Activated T-cell treated with anti-CD3 and anti-CD28 coated beads, Interleukin-2, amount 50 U/mL, for 1 hour (primary cell): ENCODE data around the gene ANKRD44.
"Not testable (repeated sequence)": the region's sequence is repeated elsewhere in the genome, so short reads cannot be mapped to it uniquely, and the experiment has no call there.

ENCODE experiments used
- DNase-seq: peaks from one replicate; pipeline ENCODE4 v3.0.0-alpha.2; 2020

ANKRD44 gene

DNA sequence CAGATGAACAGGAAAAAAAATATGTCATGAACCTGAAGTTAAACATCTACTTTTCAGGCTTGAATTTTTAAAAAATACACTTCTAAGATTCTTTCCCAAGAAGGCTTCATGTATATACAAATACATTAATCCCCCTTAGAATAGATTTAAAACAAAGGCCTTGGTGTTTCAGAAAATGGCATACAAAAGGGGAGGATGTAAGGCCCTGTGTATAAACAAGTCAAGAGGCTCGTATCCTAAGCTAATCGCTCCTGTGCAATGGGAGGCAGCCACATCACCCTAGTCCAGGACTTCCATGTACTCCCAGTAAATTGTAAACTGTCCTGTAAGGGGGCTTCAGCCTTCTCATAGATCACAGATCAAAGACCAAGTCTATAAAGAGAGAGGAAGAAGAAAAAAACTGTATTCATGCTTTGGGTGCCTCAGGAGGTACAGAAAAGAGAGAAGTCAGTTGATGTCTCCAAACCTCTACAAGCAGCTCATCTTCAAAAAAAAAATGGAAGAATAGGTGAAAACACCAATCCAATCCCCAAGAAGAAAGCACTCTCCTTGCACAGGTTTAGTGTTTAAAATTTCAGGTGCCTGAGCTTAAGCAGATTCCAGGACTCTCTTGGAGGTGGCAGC lies 53.9 kb downstream of the ANKRD44 start:
- DNase-seq, result no peak

- DNase-seq, result no peak
Observed at GRCh38 chr2:197256021-197256420, 54.6 kb downstream of the ANKRD44 start.

- DNase-seq, result peak; percentile 72
Observed at GRCh38 chr2:197255543-197255942, 55.0 kb downstream of the ANKRD44 start.

DNA sequence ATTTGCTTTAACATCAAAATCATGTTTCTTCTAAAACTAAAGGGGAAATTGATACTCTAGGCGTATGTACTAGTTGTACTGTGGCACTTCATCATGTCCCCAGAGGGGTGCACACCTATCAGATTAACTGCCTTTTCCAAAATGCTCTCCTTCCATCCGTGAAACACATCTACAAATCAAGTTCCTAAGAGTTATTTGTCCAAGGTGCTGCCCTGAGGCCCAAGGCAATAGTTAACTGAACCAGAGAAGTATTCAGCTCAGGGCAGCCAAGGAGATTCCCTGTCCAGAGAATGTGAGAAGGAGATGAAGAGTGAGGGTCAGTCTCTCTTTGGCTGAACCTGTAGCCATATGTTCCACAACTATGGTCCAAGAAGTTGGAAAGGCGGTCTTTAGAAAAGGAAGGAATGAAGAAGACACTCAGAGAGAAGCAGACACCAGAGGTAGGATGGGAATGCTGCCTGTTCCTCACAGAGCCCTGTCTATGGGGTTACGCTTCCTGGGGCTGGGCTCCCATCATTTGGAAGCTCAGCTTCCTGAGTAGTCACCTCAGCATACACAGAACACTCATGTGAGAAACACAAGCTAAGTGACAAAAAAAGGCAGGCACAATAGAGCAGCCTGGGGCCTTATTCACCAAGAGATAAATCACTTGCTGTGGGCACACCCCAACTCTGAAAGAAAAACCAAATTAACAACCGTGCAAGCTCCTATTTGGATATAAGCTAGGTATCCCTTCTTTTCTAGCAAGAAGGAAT lies 55.6 kb downstream of the ANKRD44 start:
- no peak for DNase-seq

GRCh38 chr2:197251576-197251975 lies 59.0 kb downstream of the ANKRD44 start:
- no peak for DNase-seq

DNA sequence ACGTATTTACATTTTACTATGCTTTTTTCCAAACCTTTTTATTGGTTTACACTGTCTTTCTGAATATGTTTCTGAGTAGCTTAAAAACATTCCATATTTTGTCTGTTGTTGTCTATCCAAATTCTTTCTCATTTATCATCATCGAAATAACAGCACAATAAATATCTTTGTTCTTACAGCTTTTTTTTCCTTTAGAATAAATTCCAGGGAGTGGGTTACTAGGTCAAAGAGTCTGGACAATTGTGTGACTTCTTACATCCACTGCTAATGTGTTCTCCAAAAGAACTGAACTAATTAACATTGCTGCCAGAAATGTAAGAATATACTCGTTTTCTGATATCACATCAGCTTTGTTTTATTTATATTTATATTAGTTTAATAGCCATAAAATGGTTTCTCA lies 59.4 kb downstream of the ANKRD44 start:
- no peak for DNase-seq

GRCh38 chr2:197250084-197250397 lies 60.5 kb downstream of the ANKRD44 start:
- no peak for DNase-seq

- no peak for DNase-seq
Observed at GRCh38 chr2:197249381-197250083, 61.0 kb downstream of the ANKRD44 start.

DNA sequence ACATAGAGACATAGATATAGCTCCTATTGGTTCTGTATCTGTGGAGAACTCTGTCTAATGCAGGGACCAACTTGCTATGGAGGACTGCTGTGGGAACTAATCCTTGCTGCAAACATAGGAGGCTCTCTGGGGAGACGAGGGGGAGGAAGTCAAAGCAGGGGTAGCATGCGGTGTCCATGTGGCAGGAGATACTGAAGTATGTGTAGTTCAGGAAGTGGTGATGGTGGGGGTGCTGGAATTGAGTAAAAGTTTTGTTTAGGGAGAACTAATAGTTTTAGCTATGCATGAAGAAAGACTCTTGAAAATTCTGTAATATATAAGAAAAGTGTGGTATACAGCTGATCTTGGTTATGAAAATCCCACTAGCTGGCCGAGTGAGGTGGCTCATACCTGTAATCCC lies 62.0 kb downstream of the ANKRD44 start:
- DNase-seq, result no peak

- DNase-seq, result no peak
Observed at GRCh38 chr2:197248001-197248401, 62.6 kb downstream of the ANKRD44 start.

GRCh38 chr2:197247083-197247482 lies 63.5 kb downstream of the ANKRD44 start:
- DNase-seq, result no peak

GRCh38 chr2:197245829-197246804 lies 64.5 kb downstream of the ANKRD44 start:
- DNase-seq, result no peak

DNA sequence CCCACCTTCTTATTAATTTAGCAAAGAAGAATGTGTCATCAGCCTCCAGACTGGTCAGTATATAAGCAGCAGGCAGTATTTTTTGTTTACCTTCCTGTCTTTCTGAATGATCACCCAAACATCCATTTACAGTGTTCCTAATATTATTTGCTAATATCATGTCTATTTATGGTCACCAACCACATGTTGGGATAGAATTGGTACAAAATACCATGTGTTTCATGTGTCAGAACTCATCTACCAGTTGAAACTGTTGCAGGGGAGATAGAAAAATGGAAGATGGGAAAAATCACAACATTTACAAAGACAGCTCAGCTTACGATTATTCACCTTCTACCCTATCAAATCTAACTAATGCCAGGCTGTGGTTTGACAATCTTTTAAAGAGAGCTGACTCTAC lies 66.2 kb downstream of the ANKRD44 start:
- DNase-seq, result no peak

DNA sequence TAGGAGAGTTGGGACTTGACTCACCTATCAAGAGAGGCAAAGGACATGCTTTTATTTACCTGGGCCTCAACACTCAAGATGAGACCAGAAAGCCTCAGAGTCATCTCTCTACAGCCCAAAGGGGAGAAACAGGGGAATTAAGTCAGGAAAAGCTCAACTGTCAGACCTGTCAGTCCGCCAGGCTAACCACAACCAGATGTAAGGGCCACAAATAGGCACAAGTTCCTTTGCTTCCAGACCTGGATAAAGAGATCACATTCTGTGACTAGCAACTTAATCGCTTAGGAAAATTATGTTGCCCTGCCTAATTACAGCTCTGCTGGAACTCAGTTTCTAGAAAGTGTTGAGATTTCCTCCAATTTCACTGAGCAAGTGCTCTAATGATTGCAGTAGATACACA lies 67.9 kb downstream of the ANKRD44 start:
- DNase-seq, result no peak

GRCh38 chr2:197241596-197241995 lies 69.0 kb downstream of the ANKRD44 start:
- DNase-seq, result no peak

- DNase-seq, result no peak
Observed at GRCh38 chr2:197241153-197241552, 69.4 kb downstream of the ANKRD44 start.

GRCh38 chr2:197240421-197241041 lies 70.0 kb downstream of the ANKRD44 start:
- DNase-seq, result no peak

- not testable (repeated sequence) for DNase-seq
Observed at GRCh38 chr2:197240018-197240417, 70.6 kb downstream of the ANKRD44 start.

DNA sequence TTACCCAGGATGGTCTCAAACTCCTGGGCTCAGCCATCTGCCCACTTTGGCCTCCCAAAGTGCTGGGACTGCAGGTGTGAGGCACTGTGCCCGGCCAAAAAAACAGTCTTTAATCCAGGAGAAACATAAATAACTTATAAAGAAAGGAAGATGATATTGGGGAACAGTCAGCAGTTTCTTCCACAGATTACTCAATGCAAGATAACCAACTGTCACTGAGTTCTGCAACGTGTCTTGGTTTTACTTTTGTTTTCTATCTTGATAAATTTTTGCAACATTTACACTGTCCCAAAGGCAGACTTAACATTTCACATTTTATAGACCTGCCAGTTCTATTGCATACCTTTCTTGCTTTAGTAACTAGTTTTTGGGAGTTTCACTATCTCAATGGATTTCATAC lies 71.1 kb downstream of the ANKRD44 start:
- no peak for DNase-seq

- DNase-seq, result no peak
Observed at GRCh38 chr2:197238043-197238365, 72.6 kb downstream of the ANKRD44 start.

GRCh38 chr2:197237291-197238042 lies 73.1 kb downstream of the ANKRD44 start:
- no peak for DNase-seq

DNA sequence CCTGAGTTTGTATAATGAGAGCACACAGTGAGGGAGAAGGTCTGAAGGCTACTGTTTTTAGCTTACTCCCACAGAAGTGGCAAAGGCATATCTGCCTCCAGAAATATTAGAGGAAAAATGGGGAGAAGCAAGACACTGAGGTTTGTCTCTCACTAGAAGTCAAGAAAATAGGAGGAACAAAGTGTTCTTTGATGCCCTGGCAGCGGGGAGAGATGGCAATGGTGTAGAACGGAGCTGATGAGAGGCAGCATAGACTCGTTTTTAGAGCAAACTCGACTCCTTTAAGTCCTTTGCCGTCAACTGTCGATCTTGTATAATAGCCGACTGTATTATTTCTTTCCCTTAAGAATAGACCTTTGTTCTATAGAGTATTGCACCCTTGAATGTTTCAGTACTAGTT lies 73.8 kb downstream of the ANKRD44 start:
- no peak for DNase-seq
